Pons (tissue), 1 donor: Measurements from ENCODE around the gene RAPGEF3.

Experiments used
- DNase-seq: peaks from one replicate; pipeline ENCODE4 v3.0.0-alpha.2; 2016; ENCODE audit warnings: low spot score

RAPGEF3 gene

DNA sequence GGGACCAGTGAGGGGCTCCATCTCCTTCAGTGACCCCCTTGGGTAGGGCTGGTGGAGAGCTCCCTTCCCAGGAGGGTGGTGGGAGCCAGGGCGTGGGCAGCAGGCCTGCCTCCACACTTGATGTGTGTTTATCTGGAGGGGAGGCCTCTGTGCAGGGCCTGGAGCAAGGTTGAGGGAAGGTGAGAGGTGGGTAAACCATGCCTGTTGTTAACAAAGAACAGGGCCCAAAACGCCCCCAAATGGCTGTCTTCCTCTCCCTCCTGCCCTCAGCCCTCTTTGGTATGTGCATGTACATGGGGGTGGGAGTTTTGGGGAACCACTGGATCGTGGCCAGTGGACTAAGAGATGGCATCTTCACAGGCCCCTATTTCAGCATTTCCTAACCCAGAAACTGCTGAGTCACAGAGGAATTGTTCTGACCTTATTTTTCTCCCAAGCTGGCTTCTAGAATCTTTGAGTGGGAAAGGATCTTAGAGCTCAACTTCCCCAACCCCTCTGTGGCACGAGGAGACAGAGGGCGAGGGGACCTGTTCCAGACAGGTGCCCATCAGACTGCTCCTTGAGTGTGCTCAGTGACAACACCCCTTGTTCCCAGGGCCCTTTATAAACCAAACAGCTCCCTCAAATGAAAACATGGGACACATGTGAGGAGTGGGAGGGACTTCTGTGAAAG lies 17.9 kb upstream of the RAPGEF3 start:
- DNase-seq: peak; percentile 58

DNA sequence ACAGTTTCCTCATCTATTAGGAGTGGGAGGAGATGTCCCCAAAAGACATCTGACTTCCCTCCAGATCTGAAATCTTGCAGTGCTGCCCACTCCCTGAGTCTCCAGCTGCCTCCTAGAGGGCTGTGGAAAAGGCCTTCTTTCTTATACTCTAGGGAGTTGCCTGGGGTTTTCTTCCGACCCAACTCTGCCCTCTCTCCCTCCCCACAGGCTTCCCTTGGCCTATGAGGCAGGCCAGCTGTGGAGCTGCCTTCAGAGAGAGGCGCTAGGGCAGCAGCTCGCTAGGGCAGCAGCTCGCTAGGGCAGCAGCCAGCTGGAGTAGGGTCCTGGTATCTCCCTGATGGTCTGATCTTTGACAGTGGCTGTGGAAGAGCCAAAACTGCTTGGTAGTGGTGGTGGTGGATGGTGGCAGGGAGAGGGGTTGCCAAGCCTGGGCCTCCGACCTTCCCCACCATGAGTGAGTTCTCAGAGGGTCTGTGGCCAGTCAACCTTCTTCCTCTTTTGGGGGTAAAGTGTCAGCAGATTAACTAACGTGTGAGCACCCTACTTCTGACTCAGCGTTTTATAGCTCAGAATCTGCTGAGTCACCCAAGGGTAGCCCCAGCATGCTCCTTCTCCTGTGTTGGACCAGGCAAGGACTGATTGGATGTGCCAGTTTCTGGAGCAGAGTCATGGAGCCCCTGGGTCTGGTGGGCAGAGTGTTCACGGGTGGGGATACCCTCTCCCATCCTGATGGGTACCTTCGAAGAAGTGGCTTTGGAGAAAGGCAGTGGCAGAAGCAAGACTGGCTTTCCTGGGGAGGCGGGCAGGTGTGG lies 16.6 kb upstream of the RAPGEF3 start:
- peak; percentile 80 for DNase-seq

DNA sequence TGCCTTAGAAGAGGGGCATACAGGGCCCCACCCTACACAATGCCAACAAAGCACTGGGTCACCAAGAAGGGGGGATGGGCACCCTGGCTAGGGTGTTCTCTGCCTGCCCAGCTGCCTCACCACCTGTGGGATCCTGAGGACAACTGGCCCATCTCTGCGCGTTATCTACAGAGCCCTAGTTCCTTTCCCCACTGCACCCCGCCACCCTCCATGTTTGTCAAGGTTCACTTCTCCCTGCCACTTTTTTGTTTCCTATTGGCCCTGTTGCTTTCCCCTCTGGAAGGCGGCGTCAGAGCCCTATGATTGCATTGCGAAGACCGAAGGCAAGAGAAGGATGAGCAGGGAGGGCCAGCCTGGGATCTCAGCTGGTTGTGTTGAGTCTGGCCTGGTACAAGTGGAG lies 16.0 kb upstream of the RAPGEF3 start:
- DNase-seq: no peak

DNA sequence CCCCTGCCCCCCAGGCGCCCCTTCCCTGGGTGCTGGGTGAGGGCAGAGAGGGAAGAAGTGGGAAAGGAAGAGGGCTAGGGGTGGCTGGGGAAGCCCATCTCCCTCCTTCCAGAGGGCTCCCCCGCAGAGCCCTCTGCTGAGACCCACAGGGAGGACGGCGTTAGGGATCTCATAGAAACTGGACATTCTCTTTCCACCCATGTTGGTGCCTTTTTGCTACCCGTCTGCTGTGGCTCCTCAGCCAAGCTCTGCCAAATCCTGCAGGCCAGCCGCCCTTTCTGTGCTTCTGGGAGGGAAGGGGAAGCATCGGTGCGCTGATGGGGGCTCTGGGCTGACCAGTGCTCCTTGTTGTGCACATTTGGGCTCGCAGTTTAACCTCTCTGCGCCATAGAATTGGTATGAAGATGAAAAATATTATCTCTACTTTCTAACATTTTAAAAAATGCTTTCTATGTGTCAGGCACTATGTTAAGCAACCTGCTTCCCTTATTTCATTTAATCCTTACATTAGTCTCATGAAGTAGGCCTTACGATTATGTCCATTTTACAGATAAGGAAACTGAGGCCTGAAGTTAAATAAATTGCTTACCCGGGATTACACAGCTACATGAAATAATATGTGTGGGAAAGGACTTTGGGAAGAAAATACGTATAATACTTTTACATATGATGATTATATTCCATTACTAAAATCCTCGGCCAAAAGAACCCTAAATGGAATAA lies 15.3 kb upstream of the RAPGEF3 start:
- DNase-seq: no peak

DNA sequence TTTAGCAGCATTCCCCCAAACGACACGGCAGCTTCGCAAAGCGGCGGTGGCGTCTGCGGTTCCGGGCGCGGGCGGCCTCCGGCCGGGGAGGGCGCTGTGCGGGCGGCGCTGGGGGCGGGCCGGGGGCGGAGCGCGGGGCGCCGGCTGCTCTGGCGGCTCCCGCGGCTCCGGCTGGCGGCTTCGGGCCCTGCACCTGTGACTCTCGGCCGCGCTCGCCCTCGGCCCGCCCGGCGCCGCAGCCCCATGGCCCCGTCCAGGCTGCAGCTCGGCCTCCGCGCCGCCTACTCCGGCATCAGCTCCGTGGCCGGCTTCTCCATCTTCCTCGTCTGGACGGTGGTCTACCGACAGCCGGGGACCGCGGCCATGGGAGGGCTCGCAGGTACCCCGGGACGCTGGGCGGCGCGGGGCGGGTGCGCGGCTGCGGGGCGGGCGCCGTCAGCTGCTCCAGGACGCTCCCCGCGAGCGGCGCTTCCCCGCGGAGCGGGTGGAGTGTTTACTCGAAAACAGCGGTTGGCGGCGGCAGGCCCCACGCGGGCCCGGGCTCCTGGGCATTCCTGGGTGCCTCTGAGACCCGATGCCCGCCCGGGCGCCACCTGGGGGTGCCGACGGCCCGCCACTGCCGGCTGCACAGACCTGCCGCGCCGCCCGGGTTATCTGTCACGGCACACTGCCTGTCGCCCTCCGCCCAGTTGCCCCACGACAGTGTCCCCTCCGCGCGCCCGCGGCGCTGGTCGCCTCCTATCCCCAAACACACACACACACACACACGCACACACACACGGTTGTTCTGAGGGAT lies 14.6 kb upstream of the RAPGEF3 start, which contains the start of gene SLC48A1:
TSS of gene SLC48A1 (plus strand) at position 177 of the 796 bp plus-strand sequence. CDS start at position 244, 67 bp downstream.
- peak; percentile 44 for DNase-seq

DNA sequence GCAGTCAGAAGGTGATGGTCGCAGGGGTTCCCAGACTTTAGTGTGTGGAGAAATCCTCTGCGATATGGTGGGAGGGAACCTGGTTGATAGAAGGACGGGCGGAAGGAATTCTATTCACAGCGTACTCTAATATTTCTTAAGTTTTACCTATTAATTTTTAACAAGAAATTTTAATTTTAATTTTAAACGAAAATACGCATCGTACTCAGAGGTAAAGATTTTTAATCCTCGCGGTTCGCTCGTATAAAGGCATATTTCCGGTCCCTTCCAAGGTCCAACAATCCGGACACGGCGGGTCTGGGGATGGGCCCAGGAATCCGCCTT lies 14.0 kb upstream of the RAPGEF3 start:
- DNase-seq: no peak

DNA sequence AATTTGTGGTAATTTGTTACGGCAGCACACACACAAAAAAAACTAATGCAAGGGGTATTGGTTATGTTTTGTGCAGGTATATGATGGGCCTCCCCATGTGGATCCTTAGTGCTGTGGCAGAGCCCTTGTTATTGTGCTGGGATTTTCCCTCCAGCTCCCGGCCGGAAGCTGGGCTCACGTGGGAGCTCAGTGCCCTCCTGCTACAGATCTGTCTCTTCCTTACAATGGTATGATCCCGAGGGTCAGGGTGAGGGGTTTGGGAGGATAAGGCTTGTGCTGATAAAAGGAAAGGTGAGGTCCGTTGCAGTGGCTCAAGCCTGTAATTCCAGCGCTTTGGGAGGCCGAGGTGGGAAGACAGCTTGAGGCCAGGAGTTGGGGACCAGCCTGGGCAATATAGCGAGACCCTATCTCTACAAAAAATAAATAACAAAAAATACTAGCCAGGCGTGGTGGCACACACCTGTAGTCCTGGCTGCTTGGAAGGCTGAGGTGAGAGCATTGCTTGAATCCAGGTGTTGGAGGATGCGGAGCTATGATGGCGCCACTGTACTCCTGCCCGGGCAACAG lies 13.5 kb upstream of the RAPGEF3 start:
- DNase-seq: peak; percentile 67

DNA sequence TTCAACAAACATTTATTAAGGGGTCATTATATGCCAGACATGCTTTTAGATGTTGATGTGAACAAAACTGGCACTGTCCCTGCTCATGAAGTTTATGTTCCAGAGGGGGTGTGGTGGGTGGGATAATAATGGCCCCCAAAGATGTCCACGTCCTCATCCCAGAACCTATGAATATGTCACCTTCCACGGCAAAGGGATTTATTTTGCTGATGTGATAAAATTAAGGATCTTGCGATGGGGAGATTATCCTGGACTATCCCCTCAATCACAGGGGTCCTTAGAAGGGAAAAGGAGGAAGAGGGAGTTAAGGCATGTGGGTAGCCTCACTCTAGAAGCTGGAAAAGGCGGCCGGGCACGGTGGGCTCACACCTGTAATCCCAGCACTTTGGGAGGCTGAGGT lies 12.6 kb upstream of the RAPGEF3 start:
- no peak for DNase-seq

DNA sequence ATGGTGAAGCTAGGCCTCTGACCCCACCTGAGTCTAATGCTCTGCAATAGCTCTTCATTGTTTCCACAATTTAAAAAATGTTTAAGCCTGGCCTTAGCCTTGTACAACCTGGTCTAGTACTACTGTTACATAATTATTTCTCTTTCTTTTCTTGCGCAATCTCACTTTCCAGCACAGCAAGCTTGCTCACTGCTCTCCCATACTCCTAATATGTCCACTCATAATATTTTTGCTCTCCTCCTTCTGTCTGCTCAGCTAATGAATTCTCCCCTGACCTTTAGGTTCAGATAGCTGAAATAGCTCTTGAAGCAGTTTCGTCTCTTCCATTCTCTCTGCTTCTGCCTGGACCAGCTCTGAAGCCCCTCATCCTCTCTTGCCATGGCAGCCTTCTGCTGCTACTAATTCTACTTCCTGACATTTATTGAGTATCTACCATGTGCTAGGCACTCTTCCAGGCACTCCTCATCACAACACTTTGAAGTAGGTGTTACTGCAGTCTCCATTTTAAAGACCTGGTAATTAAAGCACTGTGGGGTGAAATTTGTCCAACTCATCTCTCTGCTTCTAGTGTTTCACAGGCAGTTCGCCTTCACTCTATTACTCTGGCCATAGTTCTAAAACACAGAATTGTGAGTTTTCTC lies 11.5 kb upstream of the RAPGEF3 start:
- no peak for DNase-seq

DNA sequence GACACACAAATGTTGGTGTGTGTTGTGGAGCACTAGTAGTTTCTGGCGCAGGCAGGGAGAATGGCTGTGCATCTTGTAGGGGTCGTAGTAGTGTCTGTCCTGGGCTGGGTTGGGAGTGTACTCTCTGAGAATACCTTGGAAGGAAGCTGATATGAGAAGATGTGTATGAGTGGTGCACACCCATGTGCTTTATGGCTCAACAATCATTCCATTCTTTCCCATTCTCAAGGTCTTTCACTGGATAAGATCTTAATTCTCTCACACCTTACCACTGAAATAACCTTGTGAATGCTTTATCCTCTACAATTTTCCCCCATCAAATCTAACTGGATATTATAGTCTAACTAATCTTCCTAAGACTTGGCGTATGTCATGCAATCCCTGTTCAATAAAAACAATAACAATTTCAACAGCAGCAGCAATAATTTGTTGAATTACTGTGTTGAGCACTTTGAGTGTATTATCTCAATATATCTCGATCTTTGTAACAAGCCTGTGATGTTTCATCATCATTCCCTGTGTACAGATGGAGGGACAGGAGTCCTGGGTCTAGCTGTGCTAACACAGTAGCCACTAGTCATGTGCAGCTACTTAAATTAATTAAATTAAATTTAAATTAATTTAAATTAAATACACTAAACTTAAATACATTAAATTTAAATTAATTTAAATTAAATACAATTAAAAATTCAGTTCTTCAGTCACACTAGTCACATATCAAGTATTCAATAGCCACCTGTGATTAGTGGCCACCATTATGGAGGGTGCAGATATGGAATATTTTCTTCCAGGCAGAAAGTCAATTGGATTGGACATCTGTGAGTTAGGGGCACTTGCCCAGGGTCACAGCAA lies 10.8 kb upstream of the RAPGEF3 start:
- DNase-seq: no peak

DNA sequence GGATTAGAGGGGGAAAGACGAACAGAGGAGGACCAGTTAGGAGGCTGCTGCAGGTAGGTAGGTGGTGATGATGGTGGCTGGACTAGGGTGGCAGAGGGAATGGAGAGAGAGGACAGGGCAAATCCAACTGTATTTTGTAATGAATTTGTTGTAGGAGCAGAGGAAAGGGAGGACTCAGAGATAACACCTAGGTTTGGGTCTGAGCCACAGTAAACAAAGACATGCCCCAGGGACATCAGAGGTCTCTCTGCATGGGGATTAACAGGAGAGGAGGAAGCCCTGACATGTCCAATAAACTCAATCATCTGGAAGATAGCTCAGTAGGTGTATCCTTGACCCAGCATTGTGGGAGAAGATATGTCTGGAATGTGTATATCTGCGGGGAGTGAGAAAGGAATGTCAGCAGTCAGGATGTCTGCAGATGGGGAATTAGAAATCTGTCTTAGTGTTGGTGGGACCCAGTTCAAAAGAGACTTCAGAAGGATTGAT lies 9.7 kb upstream of the RAPGEF3 start:
- DNase-seq: no peak

DNA sequence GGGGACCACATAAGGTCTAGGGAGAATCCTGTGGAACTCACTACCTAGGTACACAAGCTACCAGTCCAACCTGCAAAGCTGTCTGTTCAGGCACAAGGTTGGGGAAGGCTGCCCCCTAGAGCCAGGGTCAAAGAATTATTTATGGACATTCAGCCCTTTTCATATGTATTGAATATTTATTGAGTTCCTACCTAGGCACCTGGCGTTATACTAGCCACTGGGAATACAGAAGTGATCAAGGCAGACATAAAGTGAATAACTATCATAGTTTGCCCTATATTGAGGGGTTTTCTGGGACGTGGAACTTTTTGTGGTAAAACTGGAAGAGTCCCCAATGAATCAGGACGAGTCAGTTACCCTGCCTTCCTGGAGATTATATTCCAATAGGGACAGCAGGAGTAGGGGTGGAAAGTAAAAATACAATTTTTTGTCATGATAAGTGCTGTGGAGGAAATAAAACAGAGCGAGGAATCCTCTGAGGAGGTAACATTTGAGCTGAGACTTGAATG lies 8.6 kb upstream of the RAPGEF3 start:
- DNase-seq: peak; percentile 84

DNA sequence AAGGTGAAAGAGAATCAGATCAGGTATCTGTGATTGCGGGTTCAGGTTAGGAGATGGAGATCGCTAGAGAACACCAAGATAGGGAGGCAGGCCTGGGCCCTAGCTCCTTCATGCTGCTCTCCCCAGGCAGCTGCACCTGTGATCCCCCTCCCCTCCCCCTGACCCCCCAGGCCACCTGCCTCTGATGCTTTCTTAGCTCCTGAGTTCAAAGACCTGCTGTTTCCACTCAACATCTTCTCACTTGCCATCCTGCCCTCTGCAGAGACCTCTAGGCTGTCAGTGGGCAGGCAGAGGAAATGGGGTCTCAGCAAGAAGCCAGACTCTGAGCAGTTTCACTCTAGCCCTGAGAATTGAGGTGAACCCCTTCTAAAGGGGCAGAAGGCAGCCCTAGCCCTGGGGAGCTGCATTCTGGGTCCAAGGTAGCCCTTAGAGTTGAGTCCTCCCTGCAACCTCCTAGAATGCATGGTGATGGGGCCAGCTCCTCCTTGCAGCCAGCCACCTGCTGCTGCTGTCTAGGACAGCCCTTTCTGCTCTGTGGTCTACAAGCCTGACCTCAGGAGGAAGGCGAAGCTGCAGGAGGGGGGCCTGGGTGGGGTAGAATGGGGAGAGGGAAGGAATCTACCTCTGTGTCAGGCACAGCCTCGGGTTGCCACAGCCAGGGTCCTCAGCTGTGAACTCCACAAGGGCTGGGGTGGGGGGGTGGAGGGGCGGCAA lies 8.0 kb upstream of the RAPGEF3 start:
- no peak for DNase-seq

DNA sequence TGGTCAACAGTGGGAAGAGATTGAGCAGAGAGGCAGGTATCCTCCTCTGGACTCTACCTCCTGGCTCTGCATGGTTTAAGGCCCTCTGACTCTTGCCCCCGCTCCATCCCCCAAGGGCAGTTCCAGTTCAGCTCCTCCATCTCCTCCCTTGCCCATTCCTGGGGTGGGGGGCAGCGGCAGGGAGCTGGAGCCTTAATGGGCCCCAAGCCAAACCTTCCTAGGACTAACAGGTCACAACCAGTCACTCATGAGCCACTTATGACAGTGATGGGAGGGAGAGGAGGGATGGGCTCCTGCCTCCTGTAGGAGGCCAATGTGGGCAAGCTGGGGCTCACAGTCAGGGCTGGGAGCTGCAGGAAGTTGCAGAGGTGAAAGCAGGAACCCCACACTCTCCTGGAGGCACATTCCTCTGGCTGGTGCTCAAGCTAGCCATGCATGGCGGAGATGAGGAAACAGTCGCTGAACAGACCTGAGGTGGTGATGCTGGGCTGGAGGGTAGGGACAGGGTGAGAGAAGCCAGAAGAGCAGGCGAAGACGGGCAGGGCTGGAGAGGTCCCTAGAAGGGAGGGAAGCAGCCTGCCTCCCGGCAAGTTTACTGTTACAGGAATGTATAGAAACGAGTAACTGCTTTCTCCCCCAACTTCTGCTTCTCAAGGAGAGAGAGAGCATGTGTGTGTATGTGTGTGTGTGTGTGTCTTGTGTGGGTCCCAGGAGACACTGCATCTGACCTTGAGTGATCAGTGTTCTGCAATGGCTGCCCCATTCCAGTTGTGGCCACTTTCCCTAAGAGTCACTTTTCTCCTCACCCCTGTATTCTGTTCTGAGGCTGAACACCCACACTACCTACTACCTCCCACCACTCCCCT lies 5.0 kb upstream of the RAPGEF3 start:
- DNase-seq: no peak

DNA sequence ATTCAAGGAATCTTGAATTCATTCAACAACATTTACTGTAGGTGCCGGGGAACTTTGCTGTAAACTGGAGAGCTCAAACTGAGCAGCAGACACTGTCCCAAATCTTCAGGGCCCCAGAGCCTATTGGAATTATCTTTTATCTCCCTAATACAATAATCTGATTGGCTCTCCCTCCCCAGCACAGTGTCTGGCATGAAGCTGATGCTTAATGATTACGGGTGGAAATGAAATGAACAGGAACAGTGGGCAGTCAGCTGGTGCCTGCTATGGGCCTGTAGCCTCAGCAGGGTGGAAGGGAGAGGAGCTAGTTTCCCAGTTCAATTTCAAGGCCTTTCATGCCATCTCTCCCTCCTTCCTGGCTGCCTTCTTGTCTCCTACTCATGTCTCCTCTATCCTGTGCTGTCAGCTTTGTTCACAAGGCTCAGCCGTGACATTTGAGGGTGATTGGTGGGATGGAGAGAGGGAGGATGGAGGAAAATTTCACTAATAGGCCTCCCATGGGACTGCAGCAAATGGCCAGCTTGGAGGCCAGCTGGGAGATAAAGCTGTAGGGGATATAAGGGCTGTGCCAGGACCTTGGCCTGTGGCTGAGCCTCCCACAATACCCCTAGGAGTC lies 4.3 kb upstream of the RAPGEF3 start:
- DNase-seq: no peak

DNA sequence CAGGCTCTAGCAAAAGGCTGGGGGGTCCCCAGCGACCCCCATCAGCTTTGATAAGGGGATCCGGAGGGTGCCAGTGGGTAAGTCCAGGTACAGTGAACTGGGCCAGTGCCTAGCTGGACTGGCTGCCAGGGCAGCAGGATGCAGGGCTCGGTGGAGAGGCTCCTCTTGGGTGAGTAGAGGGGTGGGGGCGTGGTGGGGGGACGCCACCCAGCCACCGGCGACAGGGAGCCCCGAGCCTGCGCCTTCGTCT lies 171 bp downstream of the RAPGEF3 start:
- no peak for DNase-seq

DNA sequence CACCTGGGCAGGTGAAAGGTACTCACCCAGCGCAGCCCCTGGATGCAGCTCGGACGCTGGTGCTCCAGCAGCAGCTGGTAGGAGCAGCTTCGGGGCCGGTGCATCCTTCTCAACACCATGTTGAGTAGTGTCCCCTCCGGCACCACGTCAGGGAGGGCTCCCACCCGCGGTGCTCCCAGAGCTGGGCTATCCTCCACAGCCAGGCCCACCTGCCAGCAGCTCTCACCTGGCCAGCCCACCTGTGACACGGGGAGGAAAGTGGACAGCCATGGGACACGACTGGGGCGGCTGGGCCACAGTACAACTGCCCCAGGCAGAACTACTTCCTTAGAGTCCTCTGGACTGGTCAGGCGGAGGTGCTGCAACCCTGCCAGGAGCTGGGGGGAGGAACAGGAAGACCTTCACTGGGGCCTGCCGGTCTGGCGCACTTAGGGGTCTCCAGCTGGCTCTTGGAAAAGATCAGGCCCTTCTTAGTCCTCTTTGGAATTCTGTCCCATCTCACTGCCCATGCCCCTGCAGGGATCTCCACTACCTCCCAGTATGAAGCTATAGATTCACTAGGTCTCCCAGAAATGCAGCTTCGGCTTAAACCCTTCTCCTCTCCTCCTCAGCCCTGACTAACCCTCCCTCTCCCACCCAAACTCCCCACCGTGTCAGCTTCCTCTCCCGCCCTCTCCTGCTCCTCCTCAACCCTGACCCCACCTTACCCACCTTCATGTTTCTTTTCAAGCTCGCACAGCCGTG lies 668 bp downstream of the RAPGEF3 start:
- peak; percentile 53 for DNase-seq
